GM23338 (cell line): ENCODE measurements around the gene PDE6A. TPM values are rescaled to one million over a fixed set of nuclear protein-coding genes. Genes with fewer than 3 reads are reported as not detected.

Experiments
- ATAC-seq: fragments of 200-7000 bp; cut with Tn5 transposase; 3 replicates; pipeline ENCODE4 v1.9.1; 2020
- DNase-seq: peaks from one replicate; pipeline ENCODE4 v3.0.0-alpha.2; 2015; ENCODE audit warnings: low spot score
- H2AFZ ChIP-seq: fragments of 200-600 bp; sonication (generic); 2 replicates; pipeline ENCODE4 v1.8.0; 2016; ENCODE audit warnings: antibody characterized with exemption, mild to moderate bottlenecking, moderate library complexity
- H3F3A ChIP-seq: fragments of 200-600 bp; sonication (generic); replicated peaks from 2 replicates; pipeline ENCODE4 v1.8.0; 2017; ENCODE audit warnings: antibody characterized with exemption, mixed run types, low read depth
- H3K27ac ChIP-seq: fragments of 200-600 bp; sonication (generic); 2 replicates; pipeline ENCODE4 v1.6.1; 2016; ENCODE audit warnings: low read depth
- H3K27me3 ChIP-seq: fragments of 200-600 bp; sonication (generic); 2 replicates; pipeline ENCODE4 v1.8.0; 2016; ENCODE audit warnings: mild to moderate bottlenecking, mixed run types, moderate library complexity; ENCODE audit not compliant: insufficient read depth
- H3K36me3 ChIP-seq: fragments of 200-600 bp; sonication (generic); 2 replicates; pipeline ENCODE4 v1.8.0; 2016; ENCODE audit warnings: mild to moderate bottlenecking; ENCODE audit not compliant: insufficient read depth
- H3K4me1 ChIP-seq: fragments of 200-600 bp; sonication (generic); 2 replicates; pipeline ENCODE4 v1.8.0; 2016; ENCODE audit warnings: mild to moderate bottlenecking, moderate library complexity; ENCODE audit not compliant: insufficient read depth
- H3K4me2 ChIP-seq: fragments of 200-600 bp; sonication (generic); 2 replicates; pipeline ENCODE4 v1.7.1; 2017; ENCODE audit warnings: mixed run types
- H3K4me3 ChIP-seq: fragments of 200-600 bp; sonication (generic); 2 replicates; pipeline ENCODE4 v1.6.1; 2016; ENCODE audit warnings: mixed run types
- H3K79me2 ChIP-seq: fragments of 200-600 bp; sonication (generic); replicated peaks from 2 replicates; pipeline ENCODE4 v1.8.0; 2017; ENCODE audit warnings: mild to moderate bottlenecking; ENCODE audit not compliant: insufficient read depth
- H3K9me2 ChIP-seq: fragments of 200-600 bp; sonication (generic); 2 replicates; pipeline ENCODE4 v1.8.0; 2017; ENCODE audit not compliant: insufficient read depth
- H4K20me1 ChIP-seq: fragments of 200-600 bp; sonication (generic); replicated peaks from 2 replicates; pipeline ENCODE4 v1.8.0; 2017; ENCODE audit warnings: mild to moderate bottlenecking; ENCODE audit not compliant: insufficient read depth
- H3K27ac Mint-ChIP-seq: 2 replicates; pipeline ENCODE4 v1.8.0; 2020; ENCODE audit warnings: inconsistent platforms, mild to moderate bottlenecking, moderate library complexity, mixed read lengths
- H3K27me3 Mint-ChIP-seq: 3 replicates; pipeline ENCODE4 v1.8.0; 2022; ENCODE audit warnings: low read depth, mild to moderate bottlenecking, moderate library complexity, mixed read lengths, inconsistent platforms; ENCODE audit not compliant: insufficient read depth, poor library complexity
- H3K36me3 Mint-ChIP-seq: 3 replicates; pipeline ENCODE4 v1.8.0; 2021; ENCODE audit warnings: low read depth, mild to moderate bottlenecking, inconsistent platforms, moderate library complexity, mixed read lengths
- H3K4me1 Mint-ChIP-seq: 3 replicates; pipeline ENCODE4 v1.8.0; 2020; ENCODE audit warnings: mild to moderate bottlenecking, inconsistent platforms, mixed read lengths
- H3K4me3 Mint-ChIP-seq: 3 replicates; pipeline ENCODE4 v1.8.0; 2021; ENCODE audit warnings: moderate library complexity, mild to moderate bottlenecking, inconsistent platforms, mixed read lengths
- H3K9me3 Mint-ChIP-seq: 3 replicates; pipeline ENCODE4 v1.8.0; 2020; ENCODE audit warnings: moderate library complexity, mild to moderate bottlenecking, inconsistent platforms, mixed read lengths
- CREB1 ChIP-seq: fragments of 250-450 bp; sonication (Bioruptor Pico); IDR thresholded peaks from 2 replicates; pipeline ENCODE4 v1.5.0; 2020; ENCODE audit warnings: low read depth, mild to moderate bottlenecking, moderate library complexity
- CTCF ChIP-seq, 2 experiments: fragments of 200-600 bp in 1 of 2; sonication (generic) in 1 of 2; conservative IDR thresholded peaks; 2 replicates each; pipeline versions ENCODE4 v1.5.1 to v1.6.1; 2016 to 2017; ENCODE audit warnings: antibody characterized with exemption in 2 of 2, low read depth in 2 of 2, mild to moderate bottlenecking in 2 of 2, moderate library complexity in 1 of 2
- EZH2 ChIP-seq: fragments of 200-600 bp; sonication (generic); IDR thresholded peaks from one replicate; pipeline ENCODE4 v1.8.0; 2017; ENCODE audit warnings: antibody characterized with exemption, mild to moderate bottlenecking, low read depth; ENCODE audit not compliant: unreplicated experiment
- EZH2phosphoT487 ChIP-seq: fragments of 200-600 bp; sonication (generic); IDR thresholded peaks from one replicate; pipeline ENCODE4 v1.8.1; 2018; ENCODE audit warnings: antibody characterized with exemption; ENCODE audit not compliant: unreplicated experiment
- JUNB ChIP-seq: IDR thresholded peaks from one replicate; pipeline ENCODE4 v1.6.1; 2016; ENCODE audit warnings: antibody characterized with exemption; ENCODE audit not compliant: unreplicated experiment
- REST ChIP-seq: IDR thresholded peaks from one replicate; pipeline ENCODE4 v1.6.1; 2018; ENCODE audit warnings: antibody characterized with exemption; ENCODE audit not compliant: unreplicated experiment
- STAT1 ChIP-seq: IDR thresholded peaks from one replicate; pipeline ENCODE4 v1.6.1; 2016; ENCODE audit warnings: antibody characterized with exemption; ENCODE audit not compliant: unreplicated experiment
- ZNF114 ChIP-seq: fragments of 250-450 bp; sonication (Bioruptor Pico); IDR thresholded peaks from 2 replicates; pipeline ENCODE4 v1.5.0; 2020; ENCODE audit warnings: mild to moderate bottlenecking, moderate library complexity
- ZNF331 ChIP-seq: fragments of 250-450 bp; sonication (Bioruptor Pico); IDR thresholded peaks from 2 replicates; pipeline ENCODE4 v1.5.0; 2020; ENCODE audit warnings: low read depth, mild to moderate bottlenecking, moderate library complexity
- polyA plus RNA-seq: library from polyadenylated mRNA; unstranded; fragments of >200 nt; fragmentation: Nextera tagmentation; extraction: Ambion mirVana; gene quantifications from 2 replicates; pipeline ENCODE4 v1.2.1, GENCODE V29; 2016
- total RNA-seq: library from RNA; depleted of rRNA; stranded (reverse); fragments of >200 nt; shearing (Covaris generic); gene quantifications from 2 replicates; pipeline ENCODE4 v1.2.3, GENCODE V29; 2014
- TF ChIP-seq, protein P1 (sequence below): IDR thresholded peaks from 2 replicates; pipeline ENCODE4 v1.6.1; 2016; ENCODE audit warnings: antibody characterized with exemption

PDE6A gene
- total and polyA plus RNA-seq, 2 experiments from 2014 or later, result 0.08 TPM; not detected in 1

DNA sequence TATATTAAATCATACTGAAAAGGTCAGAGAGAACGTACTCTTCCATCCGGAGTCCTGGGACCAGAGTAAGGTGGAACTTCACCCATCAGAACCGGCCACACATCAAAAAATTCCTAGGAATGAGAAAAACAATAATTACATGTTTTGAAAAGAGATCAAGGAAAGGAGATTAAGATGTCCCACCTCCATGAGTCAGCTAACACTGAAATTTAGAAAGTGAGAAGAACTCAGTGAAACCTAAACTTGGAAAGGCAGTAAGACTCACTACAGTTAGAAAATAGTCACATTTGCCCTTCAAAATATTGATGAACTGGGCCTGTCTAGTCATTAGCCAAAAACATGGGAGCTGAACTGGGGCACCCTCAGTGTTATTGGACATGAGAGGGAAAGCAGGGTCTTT lies 23.0 kb downstream of the PDE6A start (continued):
- TF ChIP-seq REST (no peak), ZNF331 (CRISPR knock-in tag) (no peak), EZH2phosphoT487 (no peak), EZH2 (no peak), JUNB (no peak), CTCF (conservative IDR thresholded peaks at IDR 0.05; ENCODE audit: low read depth in 2 of 2) (no peak), STAT1 (no peak), CREB1 (CRISPR knock-in tag) (no peak), ZNF114 (CRISPR knock-in tag) (no peak)
- TF ChIP-seq, protein P1, sequence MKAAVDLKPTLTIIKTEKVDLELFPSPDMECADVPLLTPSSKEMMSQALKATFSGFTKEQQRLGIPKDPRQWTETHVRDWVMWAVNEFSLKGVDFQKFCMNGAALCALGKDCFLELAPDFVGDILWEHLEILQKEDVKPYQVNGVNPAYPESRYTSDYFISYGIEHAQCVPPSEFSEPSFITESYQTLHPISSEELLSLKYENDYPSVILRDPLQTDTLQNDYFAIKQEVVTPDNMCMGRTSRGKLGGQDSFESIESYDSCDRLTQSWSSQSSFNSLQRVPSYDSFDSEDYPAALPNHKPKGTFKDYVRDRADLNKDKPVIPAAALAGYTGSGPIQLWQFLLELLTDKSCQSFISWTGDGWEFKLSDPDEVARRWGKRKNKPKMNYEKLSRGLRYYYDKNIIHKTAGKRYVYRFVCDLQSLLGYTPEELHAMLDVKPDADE, result no peak

DNA sequence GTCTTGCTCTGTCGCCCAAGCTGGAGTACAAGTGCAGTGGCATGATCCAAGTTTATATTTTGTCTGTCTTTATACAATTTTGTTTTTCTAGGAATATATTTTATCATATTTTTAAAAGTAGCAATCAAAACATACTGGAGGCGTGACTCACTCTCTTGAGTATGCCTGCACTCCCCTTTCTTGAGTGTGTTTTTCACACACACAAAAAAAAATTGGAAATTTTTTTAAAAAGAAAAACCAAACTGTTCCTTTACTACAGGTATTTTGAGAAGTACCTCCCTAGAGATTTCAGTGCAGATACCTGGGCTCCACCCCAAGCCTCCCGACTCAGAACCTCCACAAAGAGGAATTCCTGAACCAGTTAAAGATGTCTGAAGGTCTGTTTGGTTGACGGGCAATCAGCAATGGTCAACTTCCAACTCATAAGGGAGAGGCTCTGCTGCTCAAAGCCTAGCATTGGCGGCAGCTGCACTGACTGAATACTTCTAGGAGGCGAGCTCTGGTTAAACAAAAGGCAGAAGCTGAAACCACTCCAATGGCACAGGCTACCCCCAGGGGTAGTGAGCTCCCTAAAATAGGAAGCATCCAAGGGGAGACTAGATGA lies 27.4 kb downstream of the PDE6A start:
- Histone ChIP-seq H3K27me3 (no peaks in the 10 kb centered on the region), H3K9me2 (no peaks in the 10 kb centered on the region), H3K4me1 (no peaks in the 10 kb centered on the region; the same call in 1 of the 2 replicates), H3F3A (no peaks in the 10 kb centered on the region), H3K4me3 (no peak overlapping the region), H3K79me2 (no peaks in the 10 kb centered on the region), H3K4me2 (no peak overlapping the region), H4K20me1 (no peaks in the 10 kb centered on the region), H3K36me3 (no peaks in the 10 kb centered on the region), H3K27ac (no peak overlapping the region), H2AFZ (no peak overlapping the region)
- no peak overlapping the region for H3K27ac Mint-ChIP-seq
- peaks cover 5% of the 10 kb centered on the region for H3K4me1 Mint-ChIP-seq
- H3K36me3 Mint-ChIP-seq, result no peaks in the 10 kb centered on the region
- H3K9me3 Mint-ChIP-seq, result no peaks in the 10 kb centered on the region
- H3K4me3 Mint-ChIP-seq, result no peak overlapping the region
- TF ChIP-seq EZH2phosphoT487, result no peak
- TF ChIP-seq, protein P1, result no peak
- no peak for TF ChIP-seq JUNB
- no peak for TF ChIP-seq EZH2
- DNase-seq (no peak), ATAC-seq (no peak)
- H3K27me3 Mint-ChIP-seq, result peaks cover 3% of the 10 kb centered on the region
